GM21619 (cell line): ENCODE measurements around the gene ABO.
"Not testable (repeated sequence)": the region's sequence is repeated elsewhere in the genome, so short reads cannot be mapped to it uniquely, and the experiment has no call there.

Experiments used
- ATAC-seq: cut with Tn5 transposase; IDR thresholded peaks from one replicate; pipeline ENCODE4 v1.9.1; 2021; ENCODE audit not compliant: unreplicated experiment

ABO gene

GRCh38 chr9:133264235-133264764 is 10.7 kb downstream of the ABO start:
- ATAC-seq = no peak

GRCh38 chr9:133263557-133263956 is 11.4 kb downstream of the ABO start:
- no peak for ATAC-seq

- no peak for ATAC-seq
Observed at GRCh38 chr9:133262226-133262625, 12.8 kb downstream of the ABO start.

GRCh38 chr9:133261753-133262120 is 13.3 kb downstream of the ABO start:
- ATAC-seq = no peak

- no peak for ATAC-seq
Observed at GRCh38 chr9:133261103-133261752, 13.8 kb downstream of the ABO start.

- no peak for ATAC-seq
Observed at GRCh38 chr9:133260334-133261102, 14.5 kb downstream of the ABO start.

GRCh38 chr9:133258061-133259015 is 16.7 kb downstream of the ABO start:
- no peak for ATAC-seq

- ATAC-seq = no peak
Observed at GRCh38 chr9:133257465-133257956, 17.5 kb downstream of the ABO start.

- ATAC-seq = no peak
Observed at GRCh38 chr9:133256686-133257091, 18.3 kb downstream of the ABO start.

GRCh38 chr9:133256136-133256461 is 18.9 kb downstream of the ABO start:
- ATAC-seq = no peak

GRCh38 chr9:133255371-133256135 is 19.4 kb downstream of the ABO start:
- no peak for ATAC-seq

GRCh38 chr9:133254471-133254870 is 20.5 kb downstream of the ABO start:
- ATAC-seq = no peak

- ATAC-seq = no peak
Observed at GRCh38 chr9:133253268-133253667, 21.7 kb downstream of the ABO start.

- ATAC-seq = no peak
Observed at GRCh38 chr9:133252301-133253020, 22.5 kb downstream of the ABO start.

- ATAC-seq = no peak
Observed at GRCh38 chr9:133251773-133252172, 23.2 kb downstream of the ABO start.

- not testable (repeated sequence) for ATAC-seq
Observed at GRCh38 chr9:133251221-133251620, 23.8 kb downstream of the ABO start.

- ATAC-seq = no peak
Observed at GRCh38 chr9:133250741-133251170, 24.2 kb downstream of the ABO start.

- no peak for ATAC-seq
Observed at GRCh38 chr9:133249337-133249736, 25.7 kb downstream of the ABO start.

GRCh38 chr9:133248726-133249295 is 26.2 kb downstream of the ABO start:
- ATAC-seq = no peak
